ENCODE results near the gene PER2. TPM values are rescaled to one million over a fixed set of nuclear protein-coding genes. Genes with fewer than 3 reads are reported as not detected.

The PER2 gene
- total and polyA plus RNA-seq, 2 donors (not counting 1 experiment from before 2014, with no cell fraction given) = 3.2 to 12.6 TPM

- H3K9me3 ChIP-seq (ENCODE audit: control extremely low read depth in 1 of 3, control insufficient read depth in 2 of 3, insufficient read depth in 1 of 3, low read length in 2 of 3) = no peaks in the 10 kb centered on the region
- ChIA-PET CTCF (no interaction called here), POLR2A (no interaction called here)
- H3K4me1 ChIP-seq (ENCODE audit: control insufficient read depth in 2 of 2, insufficient read depth in 2 of 2, low read length in 2 of 2) = no peaks in the 10 kb centered on the region
- no peak for ATAC-seq (ENCODE audit: low read depth)
- no peak for DNase-seq
- 93% methylated on average over 11 of the region's 13 CpGs for WGBS (ENCODE audit: insufficient coverage)
- H3K27me3 ChIP-seq (replicated peaks in 1 of 4; ENCODE audit: control extremely low read depth in 1 of 4, control insufficient read depth in 3 of 4, insufficient read depth in 4 of 4, low read length in 3 of 4) = no peaks in the 10 kb centered on the region
- no peak overlapping the region for H2AFZ ChIP-seq (ENCODE audit: insufficient read depth, low read depth, low read length, poor library complexity, severe bottlenecking)
- TF ChIP-seq CTCF (IDR thresholded peaks at IDR 0.05) = no peak
- no peak overlapping the region for H3K9ac ChIP-seq (ENCODE audit: low read length)
- no peaks in the 10 kb centered on the region for H3K4me1 Mint-ChIP-seq
- H4K20me1 ChIP-seq (ENCODE audit: control insufficient read depth, insufficient read depth, low read length, poor library complexity, severe bottlenecking) = no peaks in the 10 kb centered on the region
- peaks cover 0 to 64% of the 10 kb centered on the region in 2 experiments for H3K36me3 ChIP-seq (replicated peaks in 1 of 2; ENCODE audit: control extremely low read depth in 1 of 2, control insufficient read depth in 1 of 2, extremely low read depth in 1 of 2, insufficient read depth in 2 of 2, low read length in 1 of 2)
- H3K9me3 Mint-ChIP-seq (ENCODE audit: insufficient read depth) = no peaks in the 10 kb centered on the region
- H3K4me3 Mint-ChIP-seq = no peak overlapping the region
- H3K27me3 Mint-ChIP-seq = no peaks in the 10 kb centered on the region
- no peak overlapping the region for H3K4me2 ChIP-seq (replicated peaks; ENCODE audit: low read depth, low read length, poor library complexity, severe bottlenecking)
- intact Hi-C loops (cut with micrococcal nuclease) = no loop called here
- H3K27ac ChIP-seq (ENCODE audit: low read length in 2 of 2) = no peak overlapping the region
- H3K27ac Mint-ChIP-seq = no peak overlapping the region
- no peaks in the 10 kb centered on the region for H3K79me2 ChIP-seq (ENCODE audit: control insufficient read depth, insufficient read depth, low read length)
- H3K4me3 ChIP-seq (ENCODE audit: control extremely low read depth in 1 of 5, extremely low read depth in 1 of 5, insufficient read depth in 1 of 5, low read depth in 2 of 5, low read length in 4 of 5) = no peak overlapping the region
These were observed 17.3 kb downstream of the PER2 start for GRCh38 chr2:238271061-238271554.

GRCh38 chr2:238270606-238271005 is 17.8 kb downstream of the PER2 start:
- DNase-seq = no peak
- no peak for ATAC-seq (ENCODE audit: low read depth)
- H4K20me1 ChIP-seq (ENCODE audit: control insufficient read depth, insufficient read depth, low read length, poor library complexity, severe bottlenecking) = no peaks in the 10 kb centered on the region
- H3K9me3 ChIP-seq (ENCODE audit: control extremely low read depth in 1 of 3, control insufficient read depth in 2 of 3, insufficient read depth in 1 of 3, low read length in 2 of 3) = no peaks in the 10 kb centered on the region
- no peaks in the 10 kb centered on the region for H3K4me1 ChIP-seq (ENCODE audit: control insufficient read depth in 2 of 2, insufficient read depth in 2 of 2, low read length in 2 of 2)
- H3K4me3 ChIP-seq (ENCODE audit: control extremely low read depth in 1 of 5, extremely low read depth in 1 of 5, insufficient read depth in 1 of 5, low read depth in 2 of 5, low read length in 4 of 5) = no peak overlapping the region
- ChIA-PET CTCF (no interaction called here), POLR2A (no interaction called here)
- no peak overlapping the region for H2AFZ ChIP-seq (ENCODE audit: insufficient read depth, low read depth, low read length, poor library complexity, severe bottlenecking)
- intact Hi-C loops (cut with micrococcal nuclease) = no loop called here
- H3K79me2 ChIP-seq (ENCODE audit: control insufficient read depth, insufficient read depth, low read length) = no peaks in the 10 kb centered on the region
- Mint-ChIP-seq H3K9me3 (ENCODE audit: insufficient read depth) (no peaks in the 10 kb centered on the region), H3K4me1 (no peaks in the 10 kb centered on the region), H3K27me3 (no peaks in the 10 kb centered on the region), H3K27ac (no peak overlapping the region), H3K4me3 (no peak overlapping the region)
- no peak overlapping the region for H3K4me2 ChIP-seq (replicated peaks; ENCODE audit: low read depth, low read length, poor library complexity, severe bottlenecking)
- no peaks in the 10 kb centered on the region for H3K27me3 ChIP-seq (replicated peaks in 1 of 4; ENCODE audit: control extremely low read depth in 1 of 4, control insufficient read depth in 3 of 4, insufficient read depth in 4 of 4, low read length in 3 of 4)
- 99% methylated on average over 9 of the region's 9 CpGs for WGBS (ENCODE audit: insufficient coverage)
- H3K9ac ChIP-seq (ENCODE audit: low read length) = no peak overlapping the region
- TF ChIP-seq CTCF (IDR thresholded peaks at IDR 0.05) (no peak), EZH2 (IDR thresholded peaks at IDR 0.05; ENCODE audit: borderline replicate concordance, insufficient read depth, low read depth, low read length, poor library complexity, severe bottlenecking) (no peak)
- no peak overlapping the region for H3K27ac ChIP-seq (ENCODE audit: low read length in 2 of 2)
- H3K36me3 ChIP-seq (replicated peaks in 1 of 2; ENCODE audit: control extremely low read depth in 1 of 2, control insufficient read depth in 1 of 2, extremely low read depth in 1 of 2, insufficient read depth in 2 of 2, low read length in 1 of 2) = peaks cover 0 to 59% of the 10 kb centered on the region in 2 experiments

Data from B cell (primary cell).